HL-60 (cell line): ENCODE measurements around the gene MON2.

Experiments
- DNase-seq, 2 experiments: peaks; one replicate each; pipeline ENCODE4 v3.0.0-alpha.2; 2010 to 2020; ENCODE audit warnings: low read depth in 1 of 2, low spot score in 1 of 2
- H3K27ac ChIP-seq: fragments of 250-450 bp; sonication (Bioruptor Pico); replicated peaks from 2 replicates; pipeline ENCODE4 v1.5.1; 2020; ENCODE audit warnings: mild to moderate bottlenecking, moderate library complexity
- H3K27me3 ChIP-seq: fragments of 250-450 bp; sonication (Bioruptor Pico); 2 replicates; pipeline ENCODE4 v1.5.1; 2021; ENCODE audit warnings: mild to moderate bottlenecking, moderate library complexity; ENCODE audit not compliant: insufficient read depth, poor library complexity, severe bottlenecking
- H3K4me3 ChIP-seq: replicated peaks from 2 replicates; pipeline ENCODE4 v1.5.1; 2011; ENCODE audit warnings: mild to moderate bottlenecking, control low read depth, low read length; ENCODE audit not compliant: insufficient read depth
- GABPA ChIP-seq: IDR thresholded peaks from 2 replicates; pipeline ENCODE4 v1.6.1; 2012; ENCODE audit warnings: low read depth
- POLR2AphosphoS5 ChIP-seq: IDR thresholded peaks from 2 replicates; pipeline ENCODE4 v1.6.1; 2012; ENCODE audit warnings: low read depth
- SPI1 ChIP-seq: IDR thresholded peaks from 2 replicates; pipeline ENCODE4 v1.6.1; 2012; ENCODE audit warnings: low read depth, mild to moderate bottlenecking, borderline replicate concordance
- TF ChIP-seq, protein P1 (sequence below): IDR thresholded peaks from 2 replicates; pipeline ENCODE4 v1.6.1; 2012; ENCODE audit warnings: low read depth; ENCODE audit not compliant: insufficient replicate concordance
- TF ChIP-seq, protein P2 (sequence below): IDR thresholded peaks from one replicate; pipeline ENCODE4 v1.5.1; 2011; ENCODE audit warnings: low read length, control low read depth, inconsistent platforms; ENCODE audit not compliant: insufficient read depth

The MON2 gene

DNA sequence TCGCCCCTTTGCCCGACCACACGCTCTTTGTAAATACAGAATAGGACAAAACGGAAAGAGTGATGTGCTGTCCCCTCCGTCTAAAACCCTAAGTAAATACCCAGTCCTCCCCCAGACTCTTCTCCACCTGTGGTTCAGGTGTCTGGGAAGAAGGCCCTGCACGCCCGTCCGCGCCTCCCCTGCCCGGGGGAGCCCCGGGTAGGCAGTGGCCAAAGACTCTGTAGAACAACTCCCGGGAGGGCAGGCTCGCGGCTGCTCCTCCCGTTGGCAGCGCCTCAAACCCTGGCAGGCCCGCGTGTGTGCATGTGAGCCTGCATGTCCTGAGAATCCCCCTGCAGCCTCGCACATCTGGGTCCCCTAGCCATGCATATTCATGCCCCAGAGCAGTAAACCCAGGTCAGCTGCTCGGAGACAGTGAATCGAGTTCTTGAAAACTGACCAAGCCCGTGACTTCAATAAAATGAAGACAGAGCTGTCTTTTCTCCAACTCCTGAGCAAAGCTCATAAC lies 165.8 kb downstream of the MON2 start:
- Histone ChIP-seq H3K4me3 (peak overlapping the region; percentile 10; the same call in 1 of the 2 replicates), H3K27me3 (peaks cover 4% of the 10 kb centered on the region), H3K27ac (no peak overlapping the region)
- TF ChIP-seq, protein P1, sequence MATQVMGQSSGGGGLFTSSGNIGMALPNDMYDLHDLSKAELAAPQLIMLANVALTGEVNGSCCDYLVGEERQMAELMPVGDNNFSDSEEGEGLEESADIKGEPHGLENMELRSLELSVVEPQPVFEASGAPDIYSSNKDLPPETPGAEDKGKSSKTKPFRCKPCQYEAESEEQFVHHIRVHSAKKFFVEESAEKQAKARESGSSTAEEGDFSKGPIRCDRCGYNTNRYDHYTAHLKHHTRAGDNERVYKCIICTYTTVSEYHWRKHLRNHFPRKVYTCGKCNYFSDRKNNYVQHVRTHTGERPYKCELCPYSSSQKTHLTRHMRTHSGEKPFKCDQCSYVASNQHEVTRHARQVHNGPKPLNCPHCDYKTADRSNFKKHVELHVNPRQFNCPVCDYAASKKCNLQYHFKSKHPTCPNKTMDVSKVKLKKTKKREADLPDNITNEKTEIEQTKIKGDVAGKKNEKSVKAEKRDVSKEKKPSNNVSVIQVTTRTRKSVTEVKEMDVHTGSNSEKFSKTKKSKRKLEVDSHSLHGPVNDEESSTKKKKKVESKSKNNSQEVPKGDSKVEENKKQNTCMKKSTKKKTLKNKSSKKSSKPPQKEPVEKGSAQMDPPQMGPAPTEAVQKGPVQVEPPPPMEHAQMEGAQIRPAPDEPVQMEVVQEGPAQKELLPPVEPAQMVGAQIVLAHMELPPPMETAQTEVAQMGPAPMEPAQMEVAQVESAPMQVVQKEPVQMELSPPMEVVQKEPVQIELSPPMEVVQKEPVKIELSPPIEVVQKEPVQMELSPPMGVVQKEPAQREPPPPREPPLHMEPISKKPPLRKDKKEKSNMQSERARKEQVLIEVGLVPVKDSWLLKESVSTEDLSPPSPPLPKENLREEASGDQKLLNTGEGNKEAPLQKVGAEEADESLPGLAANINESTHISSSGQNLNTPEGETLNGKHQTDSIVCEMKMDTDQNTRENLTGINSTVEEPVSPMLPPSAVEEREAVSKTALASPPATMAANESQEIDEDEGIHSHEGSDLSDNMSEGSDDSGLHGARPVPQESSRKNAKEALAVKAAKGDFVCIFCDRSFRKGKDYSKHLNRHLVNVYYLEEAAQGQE = no peak
- TF ChIP-seq, protein P2, sequence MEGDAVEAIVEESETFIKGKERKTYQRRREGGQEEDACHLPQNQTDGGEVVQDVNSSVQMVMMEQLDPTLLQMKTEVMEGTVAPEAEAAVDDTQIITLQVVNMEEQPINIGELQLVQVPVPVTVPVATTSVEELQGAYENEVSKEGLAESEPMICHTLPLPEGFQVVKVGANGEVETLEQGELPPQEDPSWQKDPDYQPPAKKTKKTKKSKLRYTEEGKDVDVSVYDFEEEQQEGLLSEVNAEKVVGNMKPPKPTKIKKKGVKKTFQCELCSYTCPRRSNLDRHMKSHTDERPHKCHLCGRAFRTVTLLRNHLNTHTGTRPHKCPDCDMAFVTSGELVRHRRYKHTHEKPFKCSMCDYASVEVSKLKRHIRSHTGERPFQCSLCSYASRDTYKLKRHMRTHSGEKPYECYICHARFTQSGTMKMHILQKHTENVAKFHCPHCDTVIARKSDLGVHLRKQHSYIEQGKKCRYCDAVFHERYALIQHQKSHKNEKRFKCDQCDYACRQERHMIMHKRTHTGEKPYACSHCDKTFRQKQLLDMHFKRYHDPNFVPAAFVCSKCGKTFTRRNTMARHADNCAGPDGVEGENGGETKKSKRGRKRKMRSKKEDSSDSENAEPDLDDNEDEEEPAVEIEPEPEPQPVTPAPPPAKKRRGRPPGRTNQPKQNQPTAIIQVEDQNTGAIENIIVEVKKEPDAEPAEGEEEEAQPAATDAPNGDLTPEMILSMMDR = no peak
- TF ChIP-seq GABPA = no peak
- no peak for DNase-seq

DNA sequence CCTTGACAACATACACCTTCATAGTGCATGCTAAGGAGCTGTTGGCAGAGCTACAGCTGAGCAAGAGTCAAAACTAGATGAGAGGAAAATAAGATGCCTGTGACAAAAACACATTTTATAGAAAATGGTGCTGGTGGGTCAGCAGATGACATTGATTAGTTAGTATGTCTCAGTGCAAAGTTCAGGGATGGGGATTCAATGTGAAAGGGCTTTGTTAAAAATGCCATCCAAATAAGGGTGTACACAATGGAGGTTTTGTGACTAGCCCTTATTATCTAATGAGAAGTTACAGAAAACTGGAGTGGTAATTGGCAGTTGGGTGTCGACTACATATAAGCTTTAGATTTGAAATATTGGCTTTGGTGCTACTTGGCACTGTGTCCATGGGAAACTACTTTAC lies 169.0 kb downstream of the MON2 start:
- TF ChIP-seq GABPA (no peak), POLR2AphosphoS5 (no peak), SPI1 (no peak)
- TF ChIP-seq, protein P1 = no peak
- TF ChIP-seq, protein P2 = no peak
- no peak overlapping the region for H3K27ac ChIP-seq

GRCh38 chr12:62637679-62638078 lies 171.1 kb downstream of the MON2 start:
- no peak for DNase-seq
- Histone ChIP-seq H3K27me3 (peaks cover 2% of the 10 kb centered on the region), H3K27ac (no peak overlapping the region), H3K4me3 (no peak overlapping the region)
- TF ChIP-seq POLR2AphosphoS5 (no peak), SPI1 (no peak), GABPA (no peak)
- TF ChIP-seq, protein P1 = no peak
- TF ChIP-seq, protein P2 = no peak

More for the DNA sequence above, 169.0 kb downstream of the MON2 start:
- DNase-seq = no peak
- peaks cover 4% of the 10 kb centered on the region for H3K27me3 ChIP-seq
- no peak overlapping the region for H3K4me3 ChIP-seq
